HFFc6 (cell line): ENCODE results near the gene CACNA1H. TPM values are rescaled to one million over a fixed set of nuclear protein-coding genes. Genes with fewer than 3 reads are reported as not detected.
"Not testable (repeated sequence)": the region's sequence is repeated elsewhere in the genome, so short reads cannot be mapped to it uniquely, and the experiment has no call there.

Experiments
- DNase-seq: peaks from one replicate; pipeline ENCODE4 v3.0.0-alpha.2; 2018
- H3K27ac Mint-ChIP-seq: 2 replicates; pipeline ENCODE4 v1.8.0; 2020; ENCODE audit warnings: mild to moderate bottlenecking, mixed read lengths
- H3K27me3 Mint-ChIP-seq: 2 replicates; pipeline ENCODE4 v1.8.0; 2021; ENCODE audit warnings: mild to moderate bottlenecking, moderate library complexity, mixed read lengths; ENCODE audit not compliant: insufficient read depth
- H3K36me3 Mint-ChIP-seq: 2 replicates; pipeline ENCODE4 v1.8.0; 2021; ENCODE audit warnings: low read depth, mixed read lengths
- H3K4me1 Mint-ChIP-seq: 2 replicates; pipeline ENCODE4 v1.8.0; 2020; ENCODE audit warnings: low read depth, mixed read lengths
- H3K4me3 Mint-ChIP-seq: 2 replicates; pipeline ENCODE4 v1.8.0; 2020; ENCODE audit warnings: mild to moderate bottlenecking, moderate library complexity, mixed read lengths
- H3K9me3 Mint-ChIP-seq: 2 replicates; pipeline ENCODE4 v1.8.0; 2020; ENCODE audit warnings: mild to moderate bottlenecking, mixed read lengths
- CTCF ChIP-seq: fragments of 200-600 bp; sonication (generic); IDR thresholded peaks from 2 replicates; pipeline ENCODE4 v1.5.0; 2021; ENCODE audit warnings: antibody characterized with exemption, mild to moderate bottlenecking
- total RNA-seq, 6 experiments: library from RNA; stranded (reverse); fragmentation: NEBNext Ultra II Directional; extraction: Animal tissue kit (Norgen Biotek cat#: 25700); gene quantifications; 2 replicates in 1 of 6; 3 replicates in 5 of 6; pipeline ENCODE4 v1.2.3, GENCODE V29; 2021

CACNA1H gene
- total RNA-seq, 6 experiments from 2014 or later: 0.03 to 0.05 TPM; not detected in 4

GRCh38 chr16:1244881-1245280 lies 92.0 kb downstream of the CACNA1H start:
- Mint-ChIP-seq H3K4me3 (no peak overlapping the region), H3K36me3 (no peaks in the 10 kb centered on the region), H3K4me1 (no peaks in the 10 kb centered on the region), H3K27me3 (peaks cover 11% of the 10 kb centered on the region; the same call in 1 of the 2 replicates), H3K9me3 (no peaks in the 10 kb centered on the region), H3K27ac (no peak overlapping the region)
- DNase-seq: no peak
- TF ChIP-seq CTCF: no peak

GRCh38 chr16:1245452-1246020 lies 92.6 kb downstream of the CACNA1H start:
- H3K4me1 Mint-ChIP-seq: no peaks in the 10 kb centered on the region
- no peak overlapping the region for H3K27ac Mint-ChIP-seq
- no peak for DNase-seq
- TF ChIP-seq CTCF: no peak
- H3K36me3 Mint-ChIP-seq: no peaks in the 10 kb centered on the region
- no peaks in the 10 kb centered on the region for H3K9me3 Mint-ChIP-seq
- H3K4me3 Mint-ChIP-seq: no peak overlapping the region
- peaks cover 11% of the 10 kb centered on the region; the same call in 1 of the 2 replicates for H3K27me3 Mint-ChIP-seq

GRCh38 chr16:1247903-1248537 lies 95.1 kb downstream of the CACNA1H start:
- H3K36me3 Mint-ChIP-seq, DNase-seq, H3K4me3 Mint-ChIP-seq, H3K9me3 Mint-ChIP-seq, H3K27ac Mint-ChIP-seq, H3K4me1 Mint-ChIP-seq: not testable (repeated sequence)
- H3K27me3 Mint-ChIP-seq: peaks cover 11% of the 10 kb centered on the region; the same call in 1 of the 2 replicates

- not testable (repeated sequence) for DNase-seq, H3K9me3 Mint-ChIP-seq, H3K4me3 Mint-ChIP-seq, H3K36me3 Mint-ChIP-seq, H3K4me1 Mint-ChIP-seq, H3K27me3 Mint-ChIP-seq, H3K27ac Mint-ChIP-seq
These were observed 96.3 kb downstream of the CACNA1H start for GRCh38 chr16:1249031-1249755.

GRCh38 chr16:1253701-1254364 lies 100.9 kb downstream of the CACNA1H start:
- not testable (repeated sequence) for DNase-seq, H3K4me1 Mint-ChIP-seq, H3K27me3 Mint-ChIP-seq, H3K27ac Mint-ChIP-seq, H3K9me3 Mint-ChIP-seq, H3K4me3 Mint-ChIP-seq, H3K36me3 Mint-ChIP-seq

GRCh38 chr16:1254821-1255220 lies 101.9 kb downstream of the CACNA1H start:
- not testable (repeated sequence) for H3K36me3 Mint-ChIP-seq, H3K9me3 Mint-ChIP-seq, DNase-seq, H3K4me3 Mint-ChIP-seq, H3K27ac Mint-ChIP-seq, H3K4me1 Mint-ChIP-seq, H3K27me3 Mint-ChIP-seq

GRCh38 chr16:1255276-1256122 lies 102.6 kb downstream of the CACNA1H start, which contains the start of gene TPSD1:
TPSD1 (plus strand) TSS chr16:1256069; CDS start chr16:1256281, 212 bp downstream.
- not testable (repeated sequence) for H3K27ac Mint-ChIP-seq, H3K4me1 Mint-ChIP-seq, H3K27me3 Mint-ChIP-seq, H3K36me3 Mint-ChIP-seq, H3K9me3 Mint-ChIP-seq, DNase-seq, H3K4me3 Mint-ChIP-seq

- not testable (repeated sequence) for H3K4me1 Mint-ChIP-seq, H3K27ac Mint-ChIP-seq, H3K9me3 Mint-ChIP-seq, H3K4me3 Mint-ChIP-seq, DNase-seq, H3K36me3 Mint-ChIP-seq
- H3K27me3 Mint-ChIP-seq: peaks cover 13% of the 10 kb centered on the region
These were observed 103.5 kb downstream of the CACNA1H start for GRCh38 chr16:1256296-1256873.
